Suprapubic skin (tissue), 4 donors: Measurements from ENCODE around the gene PLBD2. TPM values are rescaled to one million over a fixed set of nuclear protein-coding genes. Genes with fewer than 3 reads are reported as not detected.

ENCODE experiments used
- DNase-seq, 2 donors: peaks; one replicate each; pipeline ENCODE4 v3.0.0-alpha.2; 2019; ENCODE audit warnings: low spot score in 2 of 2
- H3K27ac ChIP-seq: fragments of 200-600 bp; sonication (generic); one replicate; pipeline ENCODE4 v1.5.1; 2019
- H3K27me3 ChIP-seq: fragments of 200-600 bp; sonication (generic); one replicate; pipeline ENCODE4 v1.5.1; 2019
- H3K36me3 ChIP-seq: fragments of 200-600 bp; sonication (generic); one replicate; pipeline ENCODE4 v1.5.1; 2019
- H3K4me1 ChIP-seq: fragments of 200-600 bp; sonication (generic); one replicate; pipeline ENCODE4 v1.5.1; 2019
- H3K4me3 ChIP-seq: fragments of 200-600 bp; sonication (generic); one replicate; pipeline ENCODE4 v1.5.1; 2019; ENCODE audit warnings: mild to moderate bottlenecking
- H3K9me3 ChIP-seq: fragments of 200-600 bp; sonication (generic); one replicate; pipeline ENCODE4 v1.5.1; 2019
- CTCF ChIP-seq, 2 donors: fragments of 200-600 bp in 1 of 2; fragments of 450-650 bp in 1 of 2; sonication (generic) in 1 of 2; IDR thresholded peaks; one replicate each; pipeline ENCODE4 v1.5.1; 2016 to 2019; ENCODE audit warnings: antibody characterized with exemption in 2 of 2, mild to moderate bottlenecking in 1 of 2, moderate library complexity in 1 of 2
- EP300 ChIP-seq: sonication (generic); formaldehyde crosslinking; IDR thresholded peaks from one replicate; pipeline ENCODE4 v1.6.1; 2017; ENCODE audit warnings: antibody characterized with exemption
- POLR2A ChIP-seq, 2 donors: fragments of 450-650 bp; IDR thresholded peaks; one replicate each; pipeline ENCODE4 v1.6.1; 2017; ENCODE audit warnings: antibody characterized with exemption in 2 of 2, mild to moderate bottlenecking in 2 of 2, moderate library complexity in 2 of 2
- POLR2AphosphoS5 ChIP-seq, 3 donors: sonication (generic); formaldehyde crosslinking; IDR thresholded peaks; one replicate each; pipeline ENCODE4 v1.6.1; 2017; ENCODE audit warnings: antibody characterized with exemption in 3 of 3
- WGBS: methylation state at CpG from one replicate; pipeline ENCODE4 v1.1.5; 2018; 5-methylcytosine and 5-hydroxymethylcytosine counted together
- total RNA-seq, 4 donors: library from RNA; depleted of rRNA; stranded (reverse); fragments of >200 nt; gene quantifications; one replicate each; pipeline ENCODE4 v1.1.0, GENCODE V29; 2016

PLBD2 gene
- total RNA-seq, 4 donors from 2014 or later, result 22.2 to 29.2 (median 27.3) TPM

- TF ChIP-seq EP300 (no peak), POLR2AphosphoS5 (IDR thresholded peaks at IDR 0.05) (no peak), POLR2A (IDR thresholded peaks at IDR 0.05) (no peak)
- WGBS, result 57% methylated on average over 6 of the region's 6 CpGs
- H3K4me1 ChIP-seq, result peaks cover 6% of the 10 kb centered on the region
Observed at GRCh38 chr12:113407931-113408600, 49.7 kb downstream of the PLBD2 start.

GRCh38 chr12:113408756-113409298 is 50.4 kb downstream of the PLBD2 start:
- Histone ChIP-seq H3K9me3 (no peaks in the 10 kb centered on the region), H3K4me1 (peaks cover 4% of the 10 kb centered on the region), H3K27ac (no peak overlapping the region), H3K36me3 (no peaks in the 10 kb centered on the region), H3K4me3 (no peak overlapping the region), H3K27me3 (peaks cover 2% of the 10 kb centered on the region)
- DNase-seq, result no peak
- TF ChIP-seq POLR2AphosphoS5 (IDR thresholded peaks at IDR 0.05) (no peak), POLR2A (IDR thresholded peaks at IDR 0.05) (no peak), CTCF (IDR thresholded peaks at IDR 0.05) (no peak), EP300 (no peak)
- WGBS, result 88% methylated on average over 11 of the region's 11 CpGs

More at GRCh38 chr12:113407931-113408600, 49.7 kb downstream of the PLBD2 start:
- Histone ChIP-seq H3K27ac (no peak overlapping the region), H3K36me3 (no peaks in the 10 kb centered on the region), H3K9me3 (no peaks in the 10 kb centered on the region), H3K4me3 (no peak overlapping the region), H3K27me3 (no peaks in the 10 kb centered on the region)
- DNase-seq, result no peak

GRCh38 chr12:113409462-113410124 is 51.2 kb downstream of the PLBD2 start:
- no peak for DNase-seq
- H3K27me3 ChIP-seq, result peaks cover 2% of the 10 kb centered on the region
- TF ChIP-seq POLR2A (IDR thresholded peaks at IDR 0.05), result no peak
- H3K9me3 ChIP-seq, result no peaks in the 10 kb centered on the region
- H3K4me3 ChIP-seq, result no peak overlapping the region
- H3K36me3 ChIP-seq, result no peaks in the 10 kb centered on the region
- no peak overlapping the region for H3K27ac ChIP-seq
- 62% methylated on average over 6 of the region's 9 CpGs for WGBS
- H3K4me1 ChIP-seq, result no peaks in the 10 kb centered on the region

- WGBS, result 73% methylated on average over 8 of the region's 11 CpGs
- TF ChIP-seq EP300 (no peak), POLR2A (IDR thresholded peaks at IDR 0.05) (no peak), POLR2AphosphoS5 (IDR thresholded peaks at IDR 0.05) (no peak), CTCF (IDR thresholded peaks at IDR 0.05) (no peak)
- DNase-seq, result no peak
- Histone ChIP-seq H3K4me1 (peaks cover 3% of the 10 kb centered on the region), H3K27me3 (peaks cover 2% of the 10 kb centered on the region), H3K9me3 (no peaks in the 10 kb centered on the region), H3K27ac (no peak overlapping the region), H3K36me3 (no peaks in the 10 kb centered on the region), H3K4me3 (no peak overlapping the region)
Observed at GRCh38 chr12:113413488-113413939, 55.1 kb downstream of the PLBD2 start.

- TF ChIP-seq EP300, result no peak
- no peak for TF ChIP-seq POLR2A (IDR thresholded peaks at IDR 0.05)
- no peak for TF ChIP-seq CTCF (IDR thresholded peaks at IDR 0.05)
- no peak for TF ChIP-seq POLR2AphosphoS5 (IDR thresholded peaks at IDR 0.05)
- Histone ChIP-seq H3K36me3 (no peaks in the 10 kb centered on the region), H3K9me3 (no peaks in the 10 kb centered on the region), H3K27me3 (peaks cover 2% of the 10 kb centered on the region), H3K4me3 (no peak overlapping the region), H3K4me1 (peaks cover 3% of the 10 kb centered on the region), H3K27ac (no peak overlapping the region)
- WGBS, result 79% methylated on average over 9 of the region's 9 CpGs
- DNase-seq, result no peak
Observed at GRCh38 chr12:113414519-113415038, 56.2 kb downstream of the PLBD2 start.
